RWPE2 (cell line): Measurements from ENCODE around the gene MFRP.

Source experiments
- ATAC-seq: fragments of 200-7000 bp; cut with Tn5 transposase; 3 replicates; pipeline ENCODE4 v1.9.1; 2021; ENCODE audit warnings: low read depth
- DNase-seq: peaks from one replicate; pipeline ENCODE4 v3.0.0-alpha.2; 2020; ENCODE audit warnings: low spot score
- H3K27ac ChIP-seq: fragments of 450-650 bp; 2 replicates; pipeline ENCODE4 v1.5.1; 2017; ENCODE audit warnings: mild to moderate bottlenecking; ENCODE audit not compliant: poor library complexity, severe bottlenecking
- H3K27me3 ChIP-seq: fragments of 250-450 bp; sonication (Bioruptor Pico); 2 replicates; pipeline ENCODE4 v1.5.1; 2021; ENCODE audit warnings: mild to moderate bottlenecking, moderate library complexity; ENCODE audit not compliant: insufficient read depth, poor library complexity, severe bottlenecking
- H3K36me3 ChIP-seq: fragments of 250-450 bp; sonication (Bioruptor Pico); 2 replicates; pipeline ENCODE4 v1.5.1; 2020; ENCODE audit warnings: low read depth, mild to moderate bottlenecking, moderate library complexity
- H3K4me1 ChIP-seq: fragments of 250-450 bp; sonication (Bioruptor Pico); 2 replicates; pipeline ENCODE4 v1.5.1; 2021; ENCODE audit warnings: mild to moderate bottlenecking, moderate library complexity; ENCODE audit not compliant: insufficient read depth, poor library complexity, severe bottlenecking
- H3K4me3 ChIP-seq: fragments of 250-450 bp; sonication (Bioruptor Pico); 2 replicates; pipeline ENCODE4 v1.5.1; 2021; ENCODE audit warnings: mild to moderate bottlenecking, moderate library complexity; ENCODE audit not compliant: severe bottlenecking
- H3K9me3 ChIP-seq: fragments of 250-450 bp; sonication (Bioruptor Pico); 2 replicates; pipeline ENCODE4 v1.5.1; 2021; ENCODE audit warnings: mild to moderate bottlenecking, moderate library complexity; ENCODE audit not compliant: severe bottlenecking
- TF ChIP-seq, protein P1 (sequence below): fragments of 450-650 bp; IDR thresholded peaks from one replicate; pipeline ENCODE4 v1.5.1; 2017; ENCODE audit warnings: mild to moderate bottlenecking, moderate library complexity; ENCODE audit not compliant: poor library complexity, severe bottlenecking

The MFRP gene

DNA sequence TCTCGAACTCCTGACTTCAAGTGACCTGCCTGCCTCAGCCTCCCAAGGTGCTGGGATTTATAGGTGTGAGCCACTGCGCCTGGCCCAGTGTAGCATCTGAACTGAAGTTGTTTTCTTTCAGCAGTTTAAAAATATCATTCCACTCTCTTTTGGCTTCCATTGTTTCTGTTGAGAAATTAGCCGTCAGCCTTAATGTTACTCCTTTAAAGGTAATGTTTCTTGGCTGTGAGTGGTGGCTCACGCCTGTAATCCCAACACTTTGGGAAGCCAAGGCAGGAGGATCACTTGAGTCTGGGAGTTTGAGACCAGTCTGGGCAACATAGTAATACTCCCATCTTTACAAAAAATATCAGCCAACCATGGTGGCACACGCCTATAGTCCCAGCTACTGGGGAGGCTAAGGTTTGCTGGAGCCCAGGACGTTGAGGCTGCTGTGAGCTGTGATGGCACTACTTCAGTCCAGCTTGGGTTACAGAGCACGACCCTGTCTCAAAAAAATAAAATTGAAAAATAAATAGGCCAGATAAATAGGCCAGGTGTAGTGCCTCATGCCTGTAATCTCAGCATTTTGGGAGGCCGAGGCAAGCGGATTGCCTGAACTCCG, 55.5 kb downstream of the MFRP start:
- H3K4me3 ChIP-seq = no peak overlapping the region
- no peaks in the 10 kb centered on the region for H3K27me3 ChIP-seq
- peaks cover 3% of the 10 kb centered on the region for H3K9me3 ChIP-seq
- peaks cover 48% of the 10 kb centered on the region for H3K36me3 ChIP-seq
- H3K27ac ChIP-seq = no peak overlapping the region
- ATAC-seq = no peak
- no peaks in the 10 kb centered on the region for H3K4me1 ChIP-seq
- TF ChIP-seq, protein P1, sequence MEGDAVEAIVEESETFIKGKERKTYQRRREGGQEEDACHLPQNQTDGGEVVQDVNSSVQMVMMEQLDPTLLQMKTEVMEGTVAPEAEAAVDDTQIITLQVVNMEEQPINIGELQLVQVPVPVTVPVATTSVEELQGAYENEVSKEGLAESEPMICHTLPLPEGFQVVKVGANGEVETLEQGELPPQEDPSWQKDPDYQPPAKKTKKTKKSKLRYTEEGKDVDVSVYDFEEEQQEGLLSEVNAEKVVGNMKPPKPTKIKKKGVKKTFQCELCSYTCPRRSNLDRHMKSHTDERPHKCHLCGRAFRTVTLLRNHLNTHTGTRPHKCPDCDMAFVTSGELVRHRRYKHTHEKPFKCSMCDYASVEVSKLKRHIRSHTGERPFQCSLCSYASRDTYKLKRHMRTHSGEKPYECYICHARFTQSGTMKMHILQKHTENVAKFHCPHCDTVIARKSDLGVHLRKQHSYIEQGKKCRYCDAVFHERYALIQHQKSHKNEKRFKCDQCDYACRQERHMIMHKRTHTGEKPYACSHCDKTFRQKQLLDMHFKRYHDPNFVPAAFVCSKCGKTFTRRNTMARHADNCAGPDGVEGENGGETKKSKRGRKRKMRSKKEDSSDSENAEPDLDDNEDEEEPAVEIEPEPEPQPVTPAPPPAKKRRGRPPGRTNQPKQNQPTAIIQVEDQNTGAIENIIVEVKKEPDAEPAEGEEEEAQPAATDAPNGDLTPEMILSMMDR = no peak
- no peak for DNase-seq
